K562 (cell line): ENCODE results near the gene PTRH2. TPM values are rescaled to one million over a fixed set of nuclear protein-coding genes. Genes with fewer than 3 reads are reported as not detected.

ENCODE experiments used
- ARID1B ChIP-seq: fragments of 450-650 bp; IDR thresholded peaks from 2 replicates; pipeline ENCODE4 v1.6.1; 2016; ENCODE audit warnings: antibody characterized with exemption, mild to moderate bottlenecking, inconsistent platforms
- C11orf30 ChIP-seq: fragments of 450-650 bp; IDR thresholded peaks from 2 replicates; pipeline ENCODE4 v1.6.1; 2016; ENCODE audit warnings: low read depth, mild to moderate bottlenecking
- DPF2 ChIP-seq: fragments of 450-650 bp; IDR thresholded peaks from 2 replicates; pipeline ENCODE4 v1.6.1; 2016
- EGR1 ChIP-seq: fragments of 450-650 bp; conservative IDR thresholded peaks from 2 replicates; pipeline ENCODE4 v1.6.1; 2017; ENCODE audit warnings: mild to moderate bottlenecking
- GMEB1 ChIP-seq: fragments of 250-450 bp; sonication (Bioruptor Pico); IDR thresholded peaks from 2 replicates; pipeline ENCODE4 v1.4.0; 2020; ENCODE audit warnings: mild to moderate bottlenecking
- HBP1 ChIP-seq: fragments of 450-650 bp; formaldehyde crosslinking; IDR thresholded peaks from 2 replicates; pipeline ENCODE4 v1.4.0; 2022; ENCODE audit warnings: missing genetic modification characterization
- HDAC3 ChIP-seq: fragments of 450-650 bp; IDR thresholded peaks from 2 replicates; pipeline ENCODE4 v1.6.1; 2018; ENCODE audit warnings: borderline replicate concordance, mild to moderate bottlenecking, moderate library complexity; ENCODE audit not compliant: partially characterized antibody
- HMGN3 ChIP-seq: IDR thresholded peaks from 2 replicates; pipeline ENCODE4 v1.6.1; 2011; ENCODE audit warnings: borderline replicate concordance, low read depth, mild to moderate bottlenecking, mixed read lengths, low read length; ENCODE audit not compliant: insufficient read length; ENCODE audit errors: extremely low read depth
- KDM4B ChIP-seq, 2 experiments: fragments of 450-650 bp in 1 of 2; sonication (generic) in 1 of 2; IDR thresholded peaks; 2 replicates each; pipeline ENCODE4 v1.6.1; 2016 to 2017; ENCODE audit warnings: borderline replicate concordance in 2 of 2, antibody characterized with exemption in 1 of 2, low read depth in 1 of 2, mild to moderate bottlenecking in 1 of 2
- MYNN ChIP-seq, 2 experiments: sonication (generic); formaldehyde crosslinking in 1 of 2; IDR thresholded peaks; 2 replicates each; pipeline versions ENCODE4 v1.5.0 to v1.6.1; 2016 to 2020; ENCODE audit warnings: antibody characterized with exemption in 1 of 2, missing genetic modification reagents in 1 of 2
- PKNOX1 ChIP-seq: fragments of 450-650 bp; IDR thresholded peaks from 2 replicates; pipeline ENCODE4 v1.6.1; 2016
- SMAD2 ChIP-seq: fragments of 150-350 bp; IDR thresholded peaks from 2 replicates; pipeline ENCODE4 v1.6.1; 2014; ENCODE audit warnings: low read depth, mild to moderate bottlenecking, low read length
- SMARCE1 ChIP-seq: fragments of 450-650 bp; IDR thresholded peaks from 2 replicates; pipeline ENCODE4 v1.7.1; 2016; ENCODE audit warnings: mild to moderate bottlenecking
- SPI1 ChIP-seq: IDR thresholded peaks from 2 replicates; pipeline ENCODE4 v1.6.1; 2011; ENCODE audit warnings: low read depth, low read length, control low read depth, borderline replicate concordance
- TEAD1 ChIP-seq, 2 experiments: fragments of 450-650 bp in 1 of 2; sonication (generic) in 1 of 2; formaldehyde crosslinking; IDR thresholded peaks; 2 replicates each; pipeline versions ENCODE4 v1.4.0 to v1.8.0; 2020 to 2022; ENCODE audit warnings: mild to moderate bottlenecking in 2 of 2, missing genetic modification reagents in 1 of 2
- ZNF444 ChIP-seq: fragments of 250-450 bp; sonication (Bioruptor Pico); IDR thresholded peaks from 2 replicates; pipeline ENCODE4 v1.4.0; 2020; ENCODE audit warnings: mild to moderate bottlenecking, moderate library complexity
- polyA plus RNA-seq, 8 experiments: library from polyadenylated mRNA; depleted of rRNA in 4 of 8; stranded (reverse) in 5 of 8; unstranded in 3 of 8; fragments of >200 nt; fragmentation: Nextera tagmentation in 2 of 8; fragmentation: Illumina TruSeq in 1 of 8; extraction: Ambion mirVana in 2 of 8; extraction: Trizol in 1 of 8; gene quantifications; 2 replicates each; pipeline versions ENCODE4 v1.2.1 to v1.2.3, GENCODE V29; 2011 to 2014; ENCODE audit warnings: inconsistent platforms in 1 of 8, missing spikeins in 1 of 8
- total RNA-seq, 7 experiments: library from RNA; depleted of rRNA in 6 of 7; stranded (reverse); fragments of >200 nt in 6 of 7; fragmentation: Illumina TruSeq in 2 of 7; extraction: Trizol in 2 of 7; gene quantifications; 2 replicates each; pipeline versions ENCODE4 v1.2.1 to v1.2.3, GENCODE V29; 2011 to 2021; ENCODE audit warnings: low replicate concordance in 1 of 7

The PTRH2 gene
- total and polyA plus RNA-seq, 9 of the 15 experiments (the other 6 are each of a cell fraction or from before 2014, with no cell fraction given), result 53.1 to 210 (median 126) TPM

GRCh38 chr17:59712862-59713261 is 5.6 kb upstream of the PTRH2 start (continued):
- peak; percentile 49; the same call in 1 of the 2 replicates for TF ChIP-seq DPF2
- no peak for TF ChIP-seq HBP1 (CRISPR knock-in tag)
- TF ChIP-seq SPI1, result peak; percentile 99
- no peak for TF ChIP-seq SMAD2
- TF ChIP-seq ZNF444 (CRISPR knock-in tag), result no peak
- no peak for TF ChIP-seq KDM4B (IDR thresholded peaks at IDR 0.05; ENCODE audit: borderline replicate concordance in 2 of 2, low read depth in 1 of 2)
- peak; percentile 41; the same call in 1 of the 2 replicates for TF ChIP-seq EGR1
- peak; percentile 23; the same call in 1 of the 2 replicates for TF ChIP-seq PKNOX1
- TF ChIP-seq SMARCE1, result peak; percentile 84
- TF ChIP-seq GMEB1 (CRISPR knock-in tag), result no peak
- TF ChIP-seq MYNN (IDR thresholded peaks at IDR 0.05), result no peak
- no peak for TF ChIP-seq MYNN (CRISPR knock-in tag; IDR thresholded peaks at IDR 0.05)
- TF ChIP-seq HMGN3, result no peak
- TF ChIP-seq HDAC3, result no peak
- TF ChIP-seq ARID1B, result peak; percentile 51; the same call in 1 of the 2 replicates
- TF ChIP-seq TEAD1 (CRISPR knock-in tag; IDR thresholded peaks at IDR 0.05), result no peak
- peak; percentile 73 for TF ChIP-seq C11orf30
